ENCODE data around the gene SIN3A.
"Not testable (repeated sequence)": the region's sequence is repeated elsewhere in the genome, so short reads cannot be mapped to it uniquely, and the experiment has no call there.

The SIN3A gene

GRCh38 chr15:75332093-75332492 lies 119.4 kb downstream of the SIN3A start:
- not testable (repeated sequence) for DNase-seq

- no peak for DNase-seq
These were observed 121.9 kb downstream of the SIN3A start for GRCh38 chr15:75329571-75329970.

- no peak for DNase-seq
These were observed 122.8 kb downstream of the SIN3A start for GRCh38 chr15:75328493-75329314.

- no peak for DNase-seq
These were observed 124.0 kb downstream of the SIN3A start for GRCh38 chr15:75327491-75327890.

GRCh38 chr15:75327005-75327404 lies 124.5 kb downstream of the SIN3A start:
- DNase-seq, result no peak

- no peak for DNase-seq
These were observed 125.6 kb downstream of the SIN3A start for GRCh38 chr15:75325922-75326321.

GRCh38 chr15:75321711-75322110 lies 129.8 kb downstream of the SIN3A start:
- no peak for DNase-seq
